Neural progenitor cell (in vitro differentiated cells): ENCODE results near the gene TMEM131L. TPM values are rescaled to one million over a fixed set of nuclear protein-coding genes. Genes with fewer than 3 reads are reported as not detected.
A peak's percentile ranks its signal among the peaks of the same experiment; 100 is the strongest.

Experiments
- DNase-seq: peaks from one replicate; pipeline ENCODE4 v3.0.0-alpha.2; 2016; ENCODE audit warnings: low spot score
- H2AFZ ChIP-seq: fragments of 200-600 bp; sonication (generic); replicated peaks from 2 replicates; pipeline ENCODE4 v1.6.1; 2016; ENCODE audit warnings: antibody characterized with exemption
- H3F3A ChIP-seq: fragments of 200-600 bp; sonication (generic); 2 replicates; pipeline ENCODE4 v1.6.1; 2016; ENCODE audit warnings: antibody characterized with exemption, low read depth
- H3K27ac ChIP-seq: fragments of 200-600 bp; sonication (generic); 2 replicates; pipeline ENCODE4 v1.5.1; 2016; ENCODE audit warnings: mild to moderate bottlenecking
- H3K27me3 ChIP-seq: fragments of 200-600 bp; sonication (generic); 2 replicates; pipeline ENCODE4 v1.6.1; 2016; ENCODE audit warnings: mild to moderate bottlenecking, moderate library complexity
- H3K36me3 ChIP-seq: fragments of 200-600 bp; sonication (generic); 2 replicates; pipeline ENCODE4 v1.5.1; 2016
- H3K4me1 ChIP-seq: fragments of 200-600 bp; sonication (generic); 2 replicates; pipeline ENCODE4 v1.6.1; 2016; ENCODE audit warnings: mixed run types
- H3K4me2 ChIP-seq: fragments of 200-600 bp; sonication (generic); 2 replicates; pipeline ENCODE4 v1.6.1; 2016
- H3K4me3 ChIP-seq: fragments of 200-600 bp; sonication (generic); 2 replicates; pipeline ENCODE4 v1.5.1; 2016
- H3K79me2 ChIP-seq: fragments of 200-600 bp; sonication (generic); 2 replicates; pipeline ENCODE4 v1.6.1; 2016; ENCODE audit warnings: low read depth
- H3K9ac ChIP-seq: fragments of 200-600 bp; sonication (generic); 2 replicates; pipeline ENCODE4 v1.6.1; 2016
- H3K9me3 ChIP-seq: fragments of 200-600 bp; sonication (generic); 2 replicates; pipeline ENCODE4 v1.5.1; 2016; ENCODE audit warnings: low read depth
- H4K20me1 ChIP-seq: fragments of 200-600 bp; sonication (generic); 2 replicates; pipeline ENCODE4 v1.6.1; 2016; ENCODE audit warnings: low read depth
- H3K27ac Mint-ChIP-seq: 3 replicates; pipeline ENCODE4 v1.8.0; 2021; ENCODE audit warnings: mixed read lengths
- H3K27me3 Mint-ChIP-seq: 2 replicates; pipeline ENCODE4 v1.8.0; 2022; ENCODE audit warnings: low read depth, mild to moderate bottlenecking, inconsistent platforms, moderate library complexity, mixed read lengths; ENCODE audit not compliant: insufficient read depth
- H3K36me3 Mint-ChIP-seq: 3 replicates; pipeline ENCODE4 v1.8.0; 2021; ENCODE audit warnings: mixed read lengths
- H3K4me1 Mint-ChIP-seq: 3 replicates; pipeline ENCODE4 v1.8.0; 2021; ENCODE audit warnings: mixed read lengths
- H3K4me3 Mint-ChIP-seq: 3 replicates; pipeline ENCODE4 v1.8.0; 2021; ENCODE audit warnings: mild to moderate bottlenecking, moderate library complexity, mixed read lengths
- H3K9me3 Mint-ChIP-seq: 3 replicates; pipeline ENCODE4 v1.8.0; 2020; ENCODE audit warnings: mixed read lengths
- EZH2 ChIP-seq: fragments of 200-600 bp; sonication (generic); IDR thresholded peaks from 2 replicates; pipeline ENCODE4 v1.6.1; 2017; ENCODE audit warnings: antibody characterized with exemption, mild to moderate bottlenecking, moderate library complexity
- EZH2phosphoT487 ChIP-seq: fragments of 200-600 bp; sonication (generic); IDR thresholded peaks from 2 replicates; pipeline ENCODE4 v1.6.1; 2017; ENCODE audit warnings: antibody characterized with exemption
- total RNA-seq: library from RNA; depleted of rRNA; stranded (reverse); fragments of >200 nt; gene quantifications from 2 replicates; pipeline ENCODE4 v1.2.3, GENCODE V29; 2015; ENCODE audit warnings: low replicate concordance
- TF ChIP-seq, protein P1 (sequence below): fragments of 200-600 bp; sonication (generic); IDR thresholded peaks from 2 replicates; pipeline ENCODE4 v1.5.1; 2017; ENCODE audit warnings: antibody characterized with exemption, mild to moderate bottlenecking

The TMEM131L gene
- total RNA-seq, 1 donor from 2014 or later = 14.8 TPM

DNA sequence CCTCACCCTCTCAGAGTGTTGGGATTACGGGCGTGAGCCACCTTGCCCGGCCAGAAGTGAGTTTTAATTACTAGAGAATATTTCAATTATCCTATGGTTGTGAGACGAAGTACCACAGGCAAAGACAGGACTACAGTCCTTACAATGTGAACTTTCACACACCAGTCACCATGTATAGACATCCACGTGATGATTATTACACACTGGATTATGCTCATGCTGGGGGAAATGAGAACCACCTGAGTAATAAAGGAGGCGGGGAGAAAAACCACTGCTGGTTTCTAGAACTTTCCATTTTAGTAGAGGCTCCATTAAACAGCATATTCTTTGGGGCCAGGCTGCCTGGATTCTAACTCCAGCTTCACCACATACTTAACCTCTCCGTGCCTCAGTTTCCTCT lies 175.4 kb downstream of the TMEM131L start:
- no peaks in the 10 kb centered on the region for H3K36me3 ChIP-seq
- no peaks in the 10 kb centered on the region for H3K27me3 ChIP-seq
- H3K27me3 Mint-ChIP-seq = no peaks in the 10 kb centered on the region
- H3K4me2 ChIP-seq = no peak overlapping the region
- no peaks in the 10 kb centered on the region for H4K20me1 ChIP-seq
- H3K9me3 Mint-ChIP-seq = peaks cover 3% of the 10 kb centered on the region
- H3K4me3 ChIP-seq = no peak overlapping the region
- no peaks in the 10 kb centered on the region for H3K4me1 ChIP-seq
- no peak overlapping the region for H3K27ac Mint-ChIP-seq
- TF ChIP-seq, protein P1, sequence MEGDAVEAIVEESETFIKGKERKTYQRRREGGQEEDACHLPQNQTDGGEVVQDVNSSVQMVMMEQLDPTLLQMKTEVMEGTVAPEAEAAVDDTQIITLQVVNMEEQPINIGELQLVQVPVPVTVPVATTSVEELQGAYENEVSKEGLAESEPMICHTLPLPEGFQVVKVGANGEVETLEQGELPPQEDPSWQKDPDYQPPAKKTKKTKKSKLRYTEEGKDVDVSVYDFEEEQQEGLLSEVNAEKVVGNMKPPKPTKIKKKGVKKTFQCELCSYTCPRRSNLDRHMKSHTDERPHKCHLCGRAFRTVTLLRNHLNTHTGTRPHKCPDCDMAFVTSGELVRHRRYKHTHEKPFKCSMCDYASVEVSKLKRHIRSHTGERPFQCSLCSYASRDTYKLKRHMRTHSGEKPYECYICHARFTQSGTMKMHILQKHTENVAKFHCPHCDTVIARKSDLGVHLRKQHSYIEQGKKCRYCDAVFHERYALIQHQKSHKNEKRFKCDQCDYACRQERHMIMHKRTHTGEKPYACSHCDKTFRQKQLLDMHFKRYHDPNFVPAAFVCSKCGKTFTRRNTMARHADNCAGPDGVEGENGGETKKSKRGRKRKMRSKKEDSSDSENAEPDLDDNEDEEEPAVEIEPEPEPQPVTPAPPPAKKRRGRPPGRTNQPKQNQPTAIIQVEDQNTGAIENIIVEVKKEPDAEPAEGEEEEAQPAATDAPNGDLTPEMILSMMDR = no peak
- TF ChIP-seq EZH2 = no peak
- no peak for TF ChIP-seq EZH2phosphoT487
- H3F3A ChIP-seq = no peaks in the 10 kb centered on the region
- no peak overlapping the region for H3K9ac ChIP-seq
- DNase-seq = no peak
- H2AFZ ChIP-seq = no peak overlapping the region
- H3K27ac ChIP-seq = no peak overlapping the region
- H3K4me3 Mint-ChIP-seq = no peak overlapping the region
- no peaks in the 10 kb centered on the region for H3K9me3 ChIP-seq
- H3K4me1 Mint-ChIP-seq = peaks cover 5% of the 10 kb centered on the region
- H3K79me2 ChIP-seq = no peaks in the 10 kb centered on the region
- peaks cover 4% of the 10 kb centered on the region for H3K36me3 Mint-ChIP-seq

DNA sequence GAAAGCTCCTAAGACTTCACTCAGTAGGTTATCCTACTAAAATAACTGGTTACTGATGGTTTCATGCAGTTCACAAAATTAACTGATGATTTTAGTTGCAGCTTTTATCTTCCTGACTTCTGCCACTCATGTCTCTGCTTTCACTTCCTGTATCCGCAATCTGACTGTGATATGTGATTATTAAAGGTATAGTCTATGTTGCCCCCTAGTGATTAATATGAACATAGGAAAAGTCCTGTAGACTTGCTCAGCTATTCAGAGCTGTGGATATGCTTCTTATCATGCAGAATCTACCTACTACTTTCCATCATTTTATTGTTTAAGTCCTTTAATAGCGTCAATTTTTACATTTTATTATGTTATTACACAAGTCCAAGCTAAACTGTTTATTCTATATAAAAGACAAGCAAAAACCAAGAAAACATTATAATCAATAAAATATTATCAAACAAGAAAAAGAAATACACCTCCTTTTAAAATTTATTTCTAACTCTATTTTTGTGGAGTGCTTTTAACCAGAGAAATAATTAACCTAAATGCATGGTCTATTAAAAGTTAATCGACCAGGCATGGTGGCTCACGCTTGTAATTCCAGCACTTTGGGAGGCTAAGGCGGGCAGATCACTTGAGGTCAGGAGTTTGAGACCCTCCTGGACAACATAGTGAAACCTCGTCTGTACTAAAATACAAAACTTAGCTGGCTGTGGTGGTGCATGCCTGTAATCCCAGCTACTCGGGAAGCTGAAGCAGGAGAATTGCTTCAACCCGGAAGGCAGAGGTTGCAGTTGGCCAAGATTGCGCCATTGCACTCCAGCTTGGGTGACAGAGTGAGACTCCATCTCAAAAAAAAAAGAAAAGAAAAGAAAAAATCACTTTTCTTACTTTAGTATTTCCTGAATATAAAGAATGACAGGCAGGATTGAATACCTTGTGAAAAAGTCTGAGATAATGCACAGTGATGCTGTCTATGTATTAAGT lies 177.5 kb downstream of the TMEM131L start:
- no peak for TF ChIP-seq EZH2
- TF ChIP-seq, protein P1 = peak; percentile 48
- TF ChIP-seq EZH2phosphoT487 = no peak
- H3K27me3 ChIP-seq = no peaks in the 10 kb centered on the region
- Mint-ChIP-seq H3K36me3 (peaks cover 4% of the 10 kb centered on the region), H3K4me1 (peaks cover 12% of the 10 kb centered on the region), H3K27ac (no peak overlapping the region), H3K27me3 (no peaks in the 10 kb centered on the region), H3K9me3 (peaks cover 3% of the 10 kb centered on the region), H3K4me3 (no peak overlapping the region)
- no peaks in the 10 kb centered on the region for H3F3A ChIP-seq
- H3K9ac ChIP-seq = no peak overlapping the region
- H3K4me3 ChIP-seq = no peak overlapping the region
- peak; percentile 11 for DNase-seq
- H3K79me2 ChIP-seq = no peaks in the 10 kb centered on the region
- H3K4me2 ChIP-seq = no peak overlapping the region
- H3K36me3 ChIP-seq = no peaks in the 10 kb centered on the region
- no peaks in the 10 kb centered on the region for H3K9me3 ChIP-seq
- H3K4me1 ChIP-seq = no peaks in the 10 kb centered on the region
- H2AFZ ChIP-seq = no peak overlapping the region
- no peak overlapping the region for H3K27ac ChIP-seq
- no peaks in the 10 kb centered on the region for H4K20me1 ChIP-seq

DNA sequence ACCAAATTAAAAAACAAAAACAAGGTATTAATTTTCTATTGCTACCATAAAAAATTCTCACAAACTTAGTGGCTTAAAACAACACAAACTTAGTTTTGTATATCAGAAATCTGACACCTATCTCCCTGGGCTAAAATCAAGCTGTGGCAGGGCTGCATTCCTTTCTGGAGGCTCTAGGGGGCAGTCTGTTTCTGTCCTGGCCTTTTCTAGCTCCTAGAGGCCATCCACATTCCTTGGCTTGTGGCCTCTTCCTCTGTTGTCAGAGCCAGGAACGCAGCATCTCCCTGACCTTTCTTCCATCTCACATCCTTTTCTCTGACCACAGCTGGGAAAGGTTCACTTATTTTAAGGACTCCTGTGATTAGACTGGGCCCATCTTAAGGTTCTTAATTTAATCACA lies 179.0 kb downstream of the TMEM131L start:
- TF ChIP-seq EZH2phosphoT487 (no peak), EZH2 (no peak)
- TF ChIP-seq, protein P1 = peak; percentile 31
- H3K27ac Mint-ChIP-seq = no peak overlapping the region
- Histone ChIP-seq H3K9me3 (no peaks in the 10 kb centered on the region), H3F3A (no peaks in the 10 kb centered on the region), H4K20me1 (no peaks in the 10 kb centered on the region), H3K9ac (no peak overlapping the region), H3K4me1 (no peaks in the 10 kb centered on the region), H3K4me2 (no peak overlapping the region), H3K36me3 (no peaks in the 10 kb centered on the region), H3K27ac (no peak overlapping the region), H3K27me3 (no peaks in the 10 kb centered on the region), H2AFZ (no peak overlapping the region), H3K79me2 (no peaks in the 10 kb centered on the region), H3K4me3 (no peak overlapping the region)
- H3K4me1 Mint-ChIP-seq = peaks cover 7% of the 10 kb centered on the region
- no peak overlapping the region for H3K4me3 Mint-ChIP-seq
- no peak for DNase-seq
- no peaks in the 10 kb centered on the region for H3K36me3 Mint-ChIP-seq
- H3K27me3 Mint-ChIP-seq = no peaks in the 10 kb centered on the region
- H3K9me3 Mint-ChIP-seq = peaks cover 3% of the 10 kb centered on the region
